RWPE2 (cell line): ENCODE data around the gene EFHC2.
"Not testable (repeated sequence)": the region's sequence is repeated elsewhere in the genome, so short reads cannot be mapped to it uniquely, and the experiment has no call there.

Experiments
- ATAC-seq: fragments of 200-7000 bp; cut with Tn5 transposase; 3 replicates; pipeline ENCODE4 v1.9.1; 2021; ENCODE audit warnings: low read depth
- DNase-seq: peaks from one replicate; pipeline ENCODE4 v3.0.0-alpha.2; 2020; ENCODE audit warnings: low spot score
- H3K27ac ChIP-seq: fragments of 450-650 bp; 2 replicates; pipeline ENCODE4 v1.5.1; 2017; ENCODE audit warnings: mild to moderate bottlenecking; ENCODE audit not compliant: poor library complexity, severe bottlenecking
- H3K27me3 ChIP-seq: fragments of 250-450 bp; sonication (Bioruptor Pico); 2 replicates; pipeline ENCODE4 v1.5.1; 2021; ENCODE audit warnings: mild to moderate bottlenecking, moderate library complexity; ENCODE audit not compliant: insufficient read depth, poor library complexity, severe bottlenecking
- H3K36me3 ChIP-seq: fragments of 250-450 bp; sonication (Bioruptor Pico); 2 replicates; pipeline ENCODE4 v1.5.1; 2020; ENCODE audit warnings: low read depth, mild to moderate bottlenecking, moderate library complexity
- H3K4me1 ChIP-seq: fragments of 250-450 bp; sonication (Bioruptor Pico); 2 replicates; pipeline ENCODE4 v1.5.1; 2021; ENCODE audit warnings: mild to moderate bottlenecking, moderate library complexity; ENCODE audit not compliant: insufficient read depth, poor library complexity, severe bottlenecking
- H3K4me3 ChIP-seq: fragments of 250-450 bp; sonication (Bioruptor Pico); 2 replicates; pipeline ENCODE4 v1.5.1; 2021; ENCODE audit warnings: mild to moderate bottlenecking, moderate library complexity; ENCODE audit not compliant: severe bottlenecking
- H3K9me3 ChIP-seq: fragments of 250-450 bp; sonication (Bioruptor Pico); 2 replicates; pipeline ENCODE4 v1.5.1; 2021; ENCODE audit warnings: mild to moderate bottlenecking, moderate library complexity; ENCODE audit not compliant: severe bottlenecking
- TF ChIP-seq, protein P1 (sequence below): fragments of 450-650 bp; IDR thresholded peaks from one replicate; pipeline ENCODE4 v1.5.1; 2017; ENCODE audit warnings: mild to moderate bottlenecking, moderate library complexity; ENCODE audit not compliant: poor library complexity, severe bottlenecking

The EFHC2 gene

DNA sequence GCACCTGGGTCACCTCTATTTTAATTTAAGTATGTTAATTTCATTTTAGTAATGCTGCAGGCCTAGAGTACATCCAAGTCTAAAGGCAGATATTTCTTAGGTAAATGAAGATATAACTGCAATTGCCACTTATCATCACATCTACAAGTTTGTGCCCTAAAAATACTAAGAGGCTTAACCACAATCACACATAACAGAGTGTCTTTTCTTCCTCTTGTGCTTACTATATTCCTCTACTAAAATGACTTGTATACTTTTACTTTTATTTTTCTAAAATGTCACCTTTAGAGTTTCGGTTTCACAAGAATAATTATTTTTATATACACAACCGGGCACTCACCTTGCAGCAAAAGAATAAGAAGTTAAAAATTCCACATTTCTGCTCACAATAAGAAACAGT lies 77.9 kb downstream of the EFHC2 start:
- no peak overlapping the region for H3K27ac ChIP-seq
- no peak for DNase-seq

DNA sequence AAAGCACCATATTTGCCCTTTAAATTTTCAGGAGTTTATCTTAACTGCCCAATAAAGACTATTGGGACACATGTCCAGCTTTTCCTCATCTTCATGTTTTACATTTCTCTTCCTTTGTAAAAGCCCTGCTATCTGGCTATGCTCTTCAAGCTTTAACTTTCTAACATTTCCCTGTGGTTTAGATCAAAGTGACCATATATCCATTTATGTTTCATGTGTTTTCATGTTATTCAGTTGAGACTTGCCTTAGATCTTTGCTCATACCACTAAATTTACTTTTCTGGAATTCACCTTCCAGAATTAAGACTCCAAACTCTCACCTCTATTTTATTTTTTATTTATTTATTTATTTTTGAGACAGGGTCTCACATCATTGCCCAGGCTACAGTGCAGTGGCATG lies 78.5 kb downstream of the EFHC2 start:
- TF ChIP-seq, protein P1, sequence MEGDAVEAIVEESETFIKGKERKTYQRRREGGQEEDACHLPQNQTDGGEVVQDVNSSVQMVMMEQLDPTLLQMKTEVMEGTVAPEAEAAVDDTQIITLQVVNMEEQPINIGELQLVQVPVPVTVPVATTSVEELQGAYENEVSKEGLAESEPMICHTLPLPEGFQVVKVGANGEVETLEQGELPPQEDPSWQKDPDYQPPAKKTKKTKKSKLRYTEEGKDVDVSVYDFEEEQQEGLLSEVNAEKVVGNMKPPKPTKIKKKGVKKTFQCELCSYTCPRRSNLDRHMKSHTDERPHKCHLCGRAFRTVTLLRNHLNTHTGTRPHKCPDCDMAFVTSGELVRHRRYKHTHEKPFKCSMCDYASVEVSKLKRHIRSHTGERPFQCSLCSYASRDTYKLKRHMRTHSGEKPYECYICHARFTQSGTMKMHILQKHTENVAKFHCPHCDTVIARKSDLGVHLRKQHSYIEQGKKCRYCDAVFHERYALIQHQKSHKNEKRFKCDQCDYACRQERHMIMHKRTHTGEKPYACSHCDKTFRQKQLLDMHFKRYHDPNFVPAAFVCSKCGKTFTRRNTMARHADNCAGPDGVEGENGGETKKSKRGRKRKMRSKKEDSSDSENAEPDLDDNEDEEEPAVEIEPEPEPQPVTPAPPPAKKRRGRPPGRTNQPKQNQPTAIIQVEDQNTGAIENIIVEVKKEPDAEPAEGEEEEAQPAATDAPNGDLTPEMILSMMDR = no peak
- H3K36me3 ChIP-seq = no peaks in the 10 kb centered on the region
- ATAC-seq = no peak
- H3K27me3 ChIP-seq = no peaks in the 10 kb centered on the region
- H3K9me3 ChIP-seq = no peaks in the 10 kb centered on the region
- no peaks in the 10 kb centered on the region for H3K4me1 ChIP-seq
- no peak for DNase-seq
- H3K27ac ChIP-seq = no peak overlapping the region
- no peak overlapping the region for H3K4me3 ChIP-seq

More for the DNA sequence above, 77.9 kb downstream of the EFHC2 start:
- Histone ChIP-seq H3K4me1 (no peaks in the 10 kb centered on the region), H3K36me3 (no peaks in the 10 kb centered on the region), H3K4me3 (no peak overlapping the region), H3K9me3 (no peaks in the 10 kb centered on the region), H3K27me3 (no peaks in the 10 kb centered on the region)
- TF ChIP-seq, protein P1 = no peak
- ATAC-seq = no peak

DNA sequence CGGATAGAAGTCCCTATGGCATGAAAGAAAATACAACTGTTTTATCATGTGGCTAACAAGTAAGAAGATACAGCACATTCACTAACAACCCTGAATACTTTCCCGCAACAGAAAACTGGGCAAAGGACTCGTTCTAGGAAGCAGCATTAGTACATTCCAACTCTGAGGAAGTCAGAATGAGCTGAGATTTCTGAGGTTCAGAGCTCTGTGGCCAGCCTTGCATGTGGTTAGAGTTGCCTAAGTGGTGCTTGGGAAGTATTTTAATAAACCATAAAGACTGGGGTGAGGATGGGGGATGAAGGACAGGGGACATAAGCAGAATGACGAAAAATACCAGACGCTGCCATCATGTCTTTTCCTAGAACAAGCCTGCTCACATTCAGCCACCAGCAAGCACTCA lies 82.2 kb downstream of the EFHC2 start:
- Histone ChIP-seq H3K27me3 (no peaks in the 10 kb centered on the region), H3K36me3 (no peaks in the 10 kb centered on the region), H3K27ac (no peak overlapping the region), H3K9me3 (no peaks in the 10 kb centered on the region), H3K4me3 (no peak overlapping the region), H3K4me1 (no peaks in the 10 kb centered on the region)
- ATAC-seq = no peak
- DNase-seq = no peak
- TF ChIP-seq, protein P1 = no peak

DNA sequence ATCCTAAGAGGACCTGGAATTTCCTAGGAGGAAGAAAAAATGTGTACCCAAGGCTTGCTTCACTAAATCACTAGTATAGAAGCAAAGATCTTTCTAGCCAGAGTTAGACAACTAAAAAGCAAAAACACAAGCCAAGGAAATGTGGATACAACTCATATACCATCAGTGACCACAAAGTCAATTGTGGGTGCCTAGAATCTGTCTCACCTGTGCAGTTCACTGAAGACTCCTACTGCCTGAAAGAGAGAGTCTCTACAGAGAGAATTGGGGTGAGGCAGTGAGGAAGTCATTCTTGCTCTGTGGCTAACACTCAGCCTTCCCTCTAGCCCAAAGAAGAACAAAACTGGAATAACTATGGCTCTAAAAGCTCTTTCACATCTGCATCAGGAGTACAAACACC lies 82.9 kb downstream of the EFHC2 start:
- H3K4me3 ChIP-seq = no peak overlapping the region
- TF ChIP-seq, protein P1 = no peak
- ATAC-seq = no peak

DNA sequence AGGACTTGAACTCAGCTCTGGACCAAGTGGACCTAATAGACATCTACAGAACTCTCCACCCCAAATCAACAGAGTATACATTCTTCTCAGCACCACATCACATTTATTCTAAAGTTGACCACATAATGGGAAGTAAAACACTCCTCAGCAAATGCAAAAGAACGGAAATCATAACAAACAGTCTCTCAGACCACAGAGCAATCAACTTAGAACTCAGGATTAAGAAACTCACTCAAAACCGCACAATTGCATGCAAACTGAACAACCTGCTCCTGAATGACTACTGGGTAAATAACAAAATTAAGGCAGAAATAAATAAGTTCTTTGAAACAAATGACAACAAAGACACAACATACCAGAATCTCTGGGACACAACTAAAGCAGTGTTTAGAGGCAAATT lies 87.7 kb downstream of the EFHC2 start:
- H3K27ac ChIP-seq, ATAC-seq, H3K36me3 ChIP-seq, H3K4me1 ChIP-seq, H3K4me3 ChIP-seq, H3K27me3 ChIP-seq, H3K9me3 ChIP-seq, DNase-seq: not testable (repeated sequence)

More for the DNA sequence above, 82.9 kb downstream of the EFHC2 start:
- H3K36me3 ChIP-seq = no peaks in the 10 kb centered on the region
- H3K27me3 ChIP-seq = no peaks in the 10 kb centered on the region
- H3K4me1 ChIP-seq = no peaks in the 10 kb centered on the region
- no peaks in the 10 kb centered on the region for H3K9me3 ChIP-seq
- H3K27ac ChIP-seq = no peak overlapping the region
- no peak for DNase-seq
